SK-N-MC (cell line): ENCODE results near the gene RGSL1.
"Not testable (repeated sequence)": the region's sequence is repeated elsewhere in the genome, so short reads cannot be mapped to it uniquely, and the experiment has no call there.

Source experiments
- EZH2 ChIP-seq: fragments of 200-600 bp; sonication (generic); IDR thresholded peaks from one replicate; pipeline ENCODE4 v1.6.1; 2017; ENCODE audit warnings: antibody characterized with exemption
- POLR2AphosphoS5 ChIP-seq: IDR thresholded peaks from 2 replicates; pipeline ENCODE4 v1.6.1; 2012; ENCODE audit warnings: mild to moderate bottlenecking, low read depth, low read length, borderline replicate concordance

GRCh38 chr1:182528206-182528605, 78.3 kb downstream of the RGSL1 start:
- not testable (repeated sequence) for TF ChIP-seq EZH2, POLR2AphosphoS5
